ENCODE data around the gene POLN.

POLN gene

GRCh38 chr4:2059726-2060602, 182.0 kb downstream of the POLN start:
- DNase-seq (ENCODE audit: low read depth, low spot score) = no peak

- DNase-seq (ENCODE audit: low read depth, low spot score) = no peak
Measured at GRCh38 chr4:2059046-2059725, 182.7 kb downstream of the POLN start, which contains the start of gene NAT8L. Gene NAT8L (plus strand): TSS chr4:2059327. CDS start chr4:2059512, 185 bp downstream.

- no peak for DNase-seq (ENCODE audit: low read depth, low spot score)
Measured at GRCh38 chr4:2058264-2059045, 183.5 kb downstream of the POLN start.

GRCh38 chr4:2057382-2058065, 184.4 kb downstream of the POLN start:
- DNase-seq (ENCODE audit: low read depth, low spot score) = no peak

- no peak for DNase-seq (ENCODE audit: low read depth, low spot score)
Measured at GRCh38 chr4:2054217-2054616, 187.7 kb downstream of the POLN start.

GRCh38 chr4:2051086-2051485, 190.8 kb downstream of the POLN start:
- no peak for DNase-seq (ENCODE audit: low read depth, low spot score)

- no peak for DNase-seq (ENCODE audit: low read depth, low spot score)
Measured at GRCh38 chr4:2049811-2050210, 192.1 kb downstream of the POLN start.

- no peak for DNase-seq (ENCODE audit: low read depth, low spot score)
Measured at GRCh38 chr4:2049381-2049780, 192.5 kb downstream of the POLN start.

GRCh38 chr4:2048831-2049230, 193.1 kb downstream of the POLN start:
- DNase-seq (ENCODE audit: low read depth, low spot score) = no peak

GRCh38 chr4:2047781-2048581, 193.9 kb downstream of the POLN start:
- no peak for DNase-seq (ENCODE audit: low read depth, low spot score)

- no peak for DNase-seq (ENCODE audit: low read depth, low spot score)
Measured at GRCh38 chr4:2047031-2047660, 194.8 kb downstream of the POLN start.

- no peak for DNase-seq (ENCODE audit: low read depth, low spot score)
Measured at GRCh38 chr4:2046031-2046961, 195.6 kb downstream of the POLN start.

GRCh38 chr4:2045518-2045951, 196.4 kb downstream of the POLN start:
- DNase-seq (ENCODE audit: low read depth, low spot score) = no peak

GRCh38 chr4:2044542-2045517, 197.1 kb downstream of the POLN start:
- DNase-seq (ENCODE audit: low read depth, low spot score) = no peak

GRCh38 chr4:2044119-2044485, 197.8 kb downstream of the POLN start:
- no peak for DNase-seq (ENCODE audit: low read depth, low spot score)

GRCh38 chr4:2043396-2044118, 198.4 kb downstream of the POLN start:
- DNase-seq (ENCODE audit: low read depth, low spot score) = no peak

- no peak for DNase-seq (ENCODE audit: low read depth, low spot score)
Measured at GRCh38 chr4:2042947-2043395, 198.9 kb downstream of the POLN start.

Measured in activated CD4-positive, CD25-positive, alpha-beta regulatory T cell treated with anti-CD3 and anti-CD28 coated beads, Interleukin-2, amount 50 U/mL, for 16 hours (primary cell).